ENCODE data around the gene ODAD3.

GRCh38 chr19:11446652-11447301, 11.9 kb upstream of the ODAD3 start:
- peak; percentile 70 to 88 (median 76) for TF ChIP-seq CTCF (IDR thresholded peaks at IDR 0.05)
- TF ChIP-seq POLR2AphosphoS5 (IDR thresholded peaks at IDR 0.05) = no peak
